ENCODE data around the gene ERCC6L2. TPM values are rescaled to one million over a fixed set of nuclear protein-coding genes. Genes with fewer than 3 reads are reported as not detected.

The ERCC6L2 gene
- total and polyA plus RNA-seq, 9 of the 15 experiments (the other 6 are each of a cell fraction or from before 2014, with no cell fraction given): 7.8 to 42.8 (median 23.6) TPM

- TF ChIP-seq ZNF589 (CRISPR knock-in tag; IDR thresholded peaks at IDR 0.05; ENCODE audit: low read depth) (0 out of 2 replicates have a peak, but pooled peaks have one; percentile 65), KLF10 (CRISPR knock-in tag; IDR thresholded peaks at IDR 0.05) (no peak), ZBTB11 (CRISPR knock-in tag; IDR thresholded peaks at IDR 0.05) (peak; percentile 95 to 99 (median 98)), BACH1 (tag; IDR thresholded peaks at IDR 0.05) (no peak), CHCHD3 (CRISPR knock-in tag; IDR thresholded peaks at IDR 0.05) (no peak), SAFB2 (IDR thresholded peaks at IDR 0.05; ENCODE audit: borderline replicate concordance, low read depth, low read length, severe bottlenecking) (no peak), ARID3B (CRISPR knock-in tag; IDR thresholded peaks at IDR 0.05; ENCODE audit: borderline replicate concordance) (no peak), MAX (CRISPR knock-in tag; IDR thresholded peaks at IDR 0.05) (peak; percentile 87), USF2 (CRISPR knock-in tag; IDR thresholded peaks at IDR 0.05) (no peak), ZBTB34 (CRISPR knock-in tag; IDR thresholded peaks at IDR 0.05) (no peak), ELF1 (tag; IDR thresholded peaks at IDR 0.05) (peak; percentile 92), ZNF766 (CRISPR knock-in tag; conservative IDR thresholded peaks at IDR 0.05) (no peak; the same call in 1 of the 2 replicates), CLOCK (CRISPR knock-in tag; IDR thresholded peaks at IDR 0.05; ENCODE audit: borderline replicate concordance) (no peak), NCOA6 (IDR thresholded peaks at IDR 0.05) (no peak), DIDO1 (tag; IDR thresholded peaks at IDR 0.05; ENCODE audit: low read depth) (peak; percentile 59; the same call in 1 of the 2 replicates)
Measured at GRCh38 chr9:95875305-95876137, at the start of gene ERCC6L2 (continued).

Measured in K562 (cell line).